ENCODE measurements around the gene RNF181. TPM values are rescaled to one million over a fixed set of nuclear protein-coding genes. Genes with fewer than 3 reads are reported as not detected.

The RNF181 gene
- total RNA-seq, 1 donor = 213 TPM

DNA sequence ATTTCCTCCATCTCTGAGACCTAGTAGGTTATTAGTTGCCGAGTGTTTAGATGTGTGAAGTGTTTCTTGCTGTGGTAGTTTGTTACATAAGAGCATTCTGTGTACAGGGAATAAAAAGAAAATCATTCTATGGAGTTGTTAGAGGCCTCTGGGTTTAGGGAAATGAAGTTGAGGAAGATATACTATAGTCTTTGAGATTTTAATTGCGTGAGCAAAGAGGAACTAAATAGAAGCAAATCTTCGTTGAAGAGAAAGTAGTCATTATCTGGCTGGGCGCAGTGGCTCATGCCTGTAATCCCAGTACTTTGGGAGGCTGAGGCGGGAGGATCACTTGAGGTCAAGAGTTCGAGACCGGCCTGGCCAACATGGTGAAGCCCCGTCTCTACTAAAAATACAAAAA lies 39.5 kb downstream of the RNF181 start:
- no peak overlapping the region for H3K4me3 ChIP-seq (ENCODE audit: low read depth, low read length)
- no peak for DNase-seq (ENCODE audit: low read depth)
- TF ChIP-seq, protein P1, sequence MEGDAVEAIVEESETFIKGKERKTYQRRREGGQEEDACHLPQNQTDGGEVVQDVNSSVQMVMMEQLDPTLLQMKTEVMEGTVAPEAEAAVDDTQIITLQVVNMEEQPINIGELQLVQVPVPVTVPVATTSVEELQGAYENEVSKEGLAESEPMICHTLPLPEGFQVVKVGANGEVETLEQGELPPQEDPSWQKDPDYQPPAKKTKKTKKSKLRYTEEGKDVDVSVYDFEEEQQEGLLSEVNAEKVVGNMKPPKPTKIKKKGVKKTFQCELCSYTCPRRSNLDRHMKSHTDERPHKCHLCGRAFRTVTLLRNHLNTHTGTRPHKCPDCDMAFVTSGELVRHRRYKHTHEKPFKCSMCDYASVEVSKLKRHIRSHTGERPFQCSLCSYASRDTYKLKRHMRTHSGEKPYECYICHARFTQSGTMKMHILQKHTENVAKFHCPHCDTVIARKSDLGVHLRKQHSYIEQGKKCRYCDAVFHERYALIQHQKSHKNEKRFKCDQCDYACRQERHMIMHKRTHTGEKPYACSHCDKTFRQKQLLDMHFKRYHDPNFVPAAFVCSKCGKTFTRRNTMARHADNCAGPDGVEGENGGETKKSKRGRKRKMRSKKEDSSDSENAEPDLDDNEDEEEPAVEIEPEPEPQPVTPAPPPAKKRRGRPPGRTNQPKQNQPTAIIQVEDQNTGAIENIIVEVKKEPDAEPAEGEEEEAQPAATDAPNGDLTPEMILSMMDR (IDR thresholded peaks at IDR 0.05; ENCODE audit: insufficient read depth, low read length) = no peak

DNA sequence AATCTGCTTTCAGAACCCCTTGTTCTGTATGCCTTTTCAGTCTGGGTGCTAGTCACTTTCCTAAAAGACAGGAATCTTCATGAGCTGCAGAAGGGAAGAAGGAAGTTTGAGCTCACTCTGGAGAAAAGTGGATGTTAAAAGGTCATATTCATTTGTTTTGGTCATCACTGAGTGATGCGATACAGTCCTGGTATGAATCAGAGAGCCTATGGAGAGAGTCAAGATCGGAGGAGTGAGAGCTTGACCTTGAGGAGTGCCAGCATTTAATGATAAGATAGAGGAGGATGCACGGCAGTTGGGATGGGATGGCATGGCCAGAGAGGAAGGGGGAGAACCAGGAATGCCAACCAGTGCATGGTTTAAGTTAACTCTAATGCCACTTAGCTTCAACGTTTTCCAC lies 40.1 kb downstream of the RNF181 start:
- no peak overlapping the region for H3K4me3 ChIP-seq (ENCODE audit: low read depth, low read length)
- no peak for DNase-seq (ENCODE audit: low read depth)
- TF ChIP-seq, protein P1 (IDR thresholded peaks at IDR 0.05; ENCODE audit: insufficient read depth, low read length) = no peak

DNA sequence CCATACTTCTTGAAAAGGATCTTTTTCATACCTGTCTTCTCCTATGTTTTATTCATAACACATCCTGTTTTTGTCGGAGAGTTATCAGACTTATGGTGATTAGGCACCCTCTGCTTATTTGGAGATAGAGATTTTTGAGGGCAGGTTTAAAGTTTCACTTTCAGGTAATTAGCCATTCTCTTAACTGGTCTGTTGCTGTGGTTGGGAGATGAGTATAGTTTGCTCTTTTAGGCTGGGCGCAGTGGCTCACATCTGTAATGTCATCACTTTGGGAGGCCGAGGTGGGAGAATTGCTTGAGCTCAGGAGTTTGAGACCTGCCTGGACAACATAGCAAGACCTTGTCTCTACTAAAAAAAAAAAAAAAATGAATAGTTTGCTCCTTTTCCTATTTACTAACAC lies 47.2 kb downstream of the RNF181 start:
- H3K4me3 ChIP-seq (ENCODE audit: low read depth, low read length) = no peak overlapping the region
- TF ChIP-seq, protein P1 (IDR thresholded peaks at IDR 0.05; ENCODE audit: insufficient read depth, low read length) = no peak
- no peak for DNase-seq (ENCODE audit: low read depth)

DNA sequence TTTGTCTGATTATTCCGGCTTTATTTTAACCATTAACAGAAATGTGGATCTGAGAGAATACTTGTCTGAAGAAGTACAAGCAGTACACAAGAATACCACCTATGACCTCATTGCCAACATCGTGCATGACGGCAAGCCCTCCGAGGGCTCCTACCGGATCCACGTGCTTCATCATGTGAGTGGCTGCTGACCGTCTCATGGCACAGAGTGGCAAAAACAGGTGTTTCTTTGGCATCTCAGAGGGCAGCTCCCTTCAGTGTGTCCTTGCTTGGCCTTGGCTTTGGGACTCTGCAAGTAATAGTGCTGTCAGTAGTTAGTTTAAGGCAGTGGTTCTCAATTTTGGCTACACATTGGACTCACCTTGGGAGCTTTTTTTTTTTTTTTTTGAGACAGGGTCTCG lies 49.4 kb downstream of the RNF181 start:
- DNase-seq (ENCODE audit: low read depth) = no peak
- TF ChIP-seq, protein P1 (IDR thresholded peaks at IDR 0.05; ENCODE audit: insufficient read depth, low read length) = no peak
- no peak overlapping the region for H3K4me3 ChIP-seq (ENCODE audit: low read depth, low read length)

DNA sequence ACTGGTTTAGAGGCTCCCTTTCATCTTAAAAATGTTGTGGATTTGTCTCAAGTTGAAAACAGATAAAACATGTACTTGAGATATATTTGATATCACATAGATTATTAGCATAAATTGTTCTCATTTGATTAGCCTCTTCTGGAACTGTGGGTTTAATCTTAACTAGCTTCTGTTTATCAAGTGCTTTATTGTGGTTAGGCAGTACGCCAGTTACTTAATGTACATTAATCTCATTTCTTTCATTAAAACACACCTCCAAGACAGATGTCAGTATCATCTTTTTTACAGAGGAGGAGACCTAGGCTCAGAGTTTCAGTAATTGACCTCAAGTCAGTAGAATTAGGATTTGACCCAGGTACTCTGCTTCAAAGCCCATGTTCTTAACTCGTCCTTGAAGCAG lies 50.6 kb downstream of the RNF181 start:
- TF ChIP-seq, protein P1 (IDR thresholded peaks at IDR 0.05; ENCODE audit: insufficient read depth, low read length) = no peak
- no peak overlapping the region for H3K4me3 ChIP-seq (ENCODE audit: low read depth, low read length)
- no peak for DNase-seq (ENCODE audit: low read depth)

Small RNA genes within 50 kb of the gene (small RNA-seq; reads per million reads assigned to genes)
- not detected for gene RN7SL126P

Other genes with a start within 250 kb of the RNF181 start
- 31.2 and 60.1 TPM in 2 replicates for gene RETSAT, start 241.2 kb upstream of the RNF181 start, total RNA-seq (ENCODE audit: low replicate concordance)
- 9.0 and 19.3 TPM in 2 replicates for gene ELMOD3, start 241.0 kb upstream of the RNF181 start, total RNA-seq (ENCODE audit: low replicate concordance)
- gene CAPG, start 185.4 kb upstream of the RNF181 start, total RNA-seq (ENCODE audit: low replicate concordance) = 131 and 144 TPM in 2 replicates
- gene SH2D6, start 177.0 kb upstream of the RNF181 start, total RNA-seq (ENCODE audit: low replicate concordance) = 0.27 TPM in 1 of 2 replicates, not detected in the other
- 161 and 179 TPM in 2 replicates for gene MAT2A, start 56.6 kb upstream of the RNF181 start, total RNA-seq (ENCODE audit: low replicate concordance)
- gene GGCX, start 34.3 kb upstream of the RNF181 start, total RNA-seq (ENCODE audit: low replicate concordance) = 26.7 and 43.3 TPM in 2 replicates
- gene VAMP8, start 18.2 kb upstream of the RNF181 start, total RNA-seq (ENCODE audit: low replicate concordance) = 0.54 and 1.7 TPM in 2 replicates
- gene VAMP5, start 11.3 kb upstream of the RNF181 start, total RNA-seq (ENCODE audit: low replicate concordance) = 33.8 and 56.2 TPM in 2 replicates
- gene TMEM150A, start 7.0 kb downstream of the RNF181 start, total RNA-seq (ENCODE audit: low replicate concordance) = 7.4 and 8.6 TPM in 2 replicates
- gene C2orf68, start 16.3 kb downstream of the RNF181 start, total RNA-seq (ENCODE audit: low replicate concordance) = 4.6 and 22.2 TPM in 2 replicates
- 45.6 and 251 TPM in 2 replicates for gene USP39, start 20.4 kb downstream of the RNF181 start, total RNA-seq (ENCODE audit: low replicate concordance)
- gene SFTPB, start 72.5 kb downstream of the RNF181 start, total RNA-seq (ENCODE audit: low replicate concordance) = 0.09 TPM in 1 of 2 replicates, not detected in the other
- gene GNLY, start 98.6 kb downstream of the RNF181 start, total RNA-seq (ENCODE audit: low replicate concordance) = not detected in 2 replicates
- 17.0 and 22.0 TPM in 2 replicates for gene ATOH8, start 158.2 kb downstream of the RNF181 start, total RNA-seq (ENCODE audit: low replicate concordance)

Measured in fibroblast of the aortic adventitia (primary cell).